ENCODE measurements around the gene NFASC. TPM values are rescaled to one million over a fixed set of nuclear protein-coding genes. Genes with fewer than 3 reads are reported as not detected.

The NFASC gene
- total and polyA plus RNA-seq, 2 experiments from 2014 or later, result 3.9 to 11.7 TPM

DNA sequence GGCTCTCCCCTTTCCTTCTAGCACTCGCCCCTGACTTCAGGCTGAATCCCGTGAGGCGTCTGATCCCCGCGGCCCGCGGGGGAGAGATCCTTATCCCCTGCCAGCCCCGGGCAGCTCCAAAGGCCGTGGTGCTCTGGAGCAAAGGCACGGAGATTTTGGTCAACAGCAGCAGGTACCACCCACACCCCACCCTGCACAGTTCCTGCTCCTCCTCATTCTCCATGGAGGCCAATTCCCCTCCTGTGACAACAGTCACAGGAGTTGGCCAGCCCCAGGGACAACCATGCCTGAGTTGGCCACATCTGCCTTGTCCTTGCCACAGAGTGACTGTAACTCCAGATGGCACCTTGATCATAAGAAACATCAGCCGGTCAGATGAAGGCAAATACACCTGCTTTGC, 193.6 kb downstream of the NFASC start (continued):
- TF ChIP-seq, protein P1, sequence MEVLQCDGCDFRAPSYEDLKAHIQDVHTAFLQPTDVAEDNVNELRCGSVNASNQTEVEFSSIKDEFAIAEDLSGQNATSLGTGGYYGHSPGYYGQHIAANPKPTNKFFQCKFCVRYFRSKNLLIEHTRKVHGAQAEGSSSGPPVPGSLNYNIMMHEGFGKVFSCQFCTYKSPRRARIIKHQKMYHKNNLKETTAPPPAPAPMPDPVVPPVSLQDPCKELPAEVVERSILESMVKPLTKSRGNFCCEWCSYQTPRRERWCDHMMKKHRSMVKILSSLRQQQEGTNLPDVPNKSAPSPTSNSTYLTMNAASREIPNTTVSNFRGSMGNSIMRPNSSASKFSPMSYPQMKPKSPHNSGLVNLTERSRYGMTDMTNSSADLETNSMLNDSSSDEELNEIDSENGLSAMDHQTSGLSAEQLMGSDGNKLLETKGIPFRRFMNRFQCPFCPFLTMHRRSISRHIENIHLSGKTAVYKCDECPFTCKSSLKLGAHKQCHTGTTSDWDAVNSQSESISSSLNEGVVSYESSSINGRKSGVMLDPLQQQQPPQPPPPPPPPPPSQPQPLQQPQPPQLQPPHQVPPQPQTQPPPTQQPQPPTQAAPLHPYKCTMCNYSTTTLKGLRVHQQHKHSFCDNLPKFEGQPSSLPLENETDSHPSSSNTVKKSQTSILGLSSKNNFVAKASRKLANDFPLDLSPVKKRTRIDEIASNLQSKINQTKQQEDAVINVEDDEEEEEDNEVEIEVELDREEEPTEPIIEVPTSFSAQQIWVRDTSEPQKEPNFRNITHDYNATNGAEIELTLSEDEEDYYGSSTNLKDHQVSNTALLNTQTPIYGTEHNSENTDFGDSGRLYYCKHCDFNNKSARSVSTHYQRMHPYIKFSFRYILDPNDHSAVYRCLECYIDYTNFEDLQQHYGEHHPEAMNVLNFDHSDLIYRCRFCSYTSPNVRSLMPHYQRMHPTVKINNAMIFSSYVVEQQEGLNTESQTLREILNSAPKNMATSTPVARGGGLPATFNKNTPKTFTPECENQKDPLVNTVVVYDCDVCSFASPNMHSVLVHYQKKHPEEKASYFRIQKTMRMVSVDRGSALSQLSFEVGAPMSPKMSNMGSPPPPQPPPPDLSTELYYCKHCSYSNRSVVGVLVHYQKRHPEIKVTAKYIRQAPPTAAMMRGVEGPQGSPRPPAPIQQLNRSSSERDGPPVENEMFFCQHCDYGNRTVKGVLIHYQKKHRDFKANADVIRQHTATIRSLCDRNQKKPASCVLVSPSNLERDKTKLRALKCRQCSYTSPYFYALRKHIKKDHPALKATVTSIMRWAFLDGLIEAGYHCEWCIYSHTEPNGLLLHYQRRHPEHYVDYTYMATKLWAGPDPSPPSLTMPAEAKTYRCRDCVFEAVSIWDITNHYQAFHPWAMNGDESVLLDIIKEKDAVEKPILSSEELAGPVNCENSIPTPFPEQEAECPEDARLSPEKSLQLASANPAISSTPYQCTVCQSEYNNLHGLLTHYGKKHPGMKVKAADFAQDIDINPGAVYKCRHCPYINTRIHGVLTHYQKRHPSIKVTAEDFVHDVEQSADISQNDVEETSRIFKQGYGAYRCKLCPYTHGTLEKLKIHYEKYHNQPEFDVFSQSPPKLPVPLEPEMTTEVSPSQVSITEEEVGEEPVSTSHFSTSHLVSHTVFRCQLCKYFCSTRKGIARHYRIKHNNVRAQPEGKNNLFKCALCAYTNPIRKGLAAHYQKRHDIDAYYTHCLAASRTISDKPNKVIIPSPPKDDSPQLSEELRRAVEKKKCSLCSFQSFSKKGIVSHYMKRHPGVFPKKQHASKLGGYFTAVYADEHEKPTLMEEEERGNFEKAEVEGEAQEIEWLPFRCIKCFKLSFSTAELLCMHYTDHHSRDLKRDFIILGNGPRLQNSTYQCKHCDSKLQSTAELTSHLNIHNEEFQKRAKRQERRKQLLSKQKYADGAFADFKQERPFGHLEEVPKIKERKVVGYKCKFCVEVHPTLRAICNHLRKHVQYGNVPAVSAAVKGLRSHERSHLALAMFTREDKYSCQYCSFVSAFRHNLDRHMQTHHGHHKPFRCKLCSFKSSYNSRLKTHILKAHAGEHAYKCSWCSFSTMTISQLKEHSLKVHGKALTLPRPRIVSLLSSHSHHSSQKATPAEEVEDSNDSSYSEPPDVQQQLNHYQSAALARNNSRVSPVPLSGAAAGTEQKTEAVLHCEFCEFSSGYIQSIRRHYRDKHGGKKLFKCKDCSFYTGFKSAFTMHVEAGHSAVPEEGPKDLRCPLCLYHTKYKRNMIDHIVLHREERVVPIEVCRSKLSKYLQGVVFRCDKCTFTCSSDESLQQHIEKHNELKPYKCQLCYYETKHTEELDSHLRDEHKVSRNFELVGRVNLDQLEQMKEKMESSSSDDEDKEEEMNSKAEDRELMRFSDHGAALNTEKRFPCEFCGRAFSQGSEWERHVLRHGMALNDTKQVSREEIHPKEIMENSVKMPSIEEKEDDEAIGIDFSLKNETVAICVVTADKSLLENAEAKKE (CRISPR knock-in tag; IDR thresholded peaks at IDR 0.05), result no peak
- TF ChIP-seq CREB1 (CRISPR knock-in tag; IDR thresholded peaks at IDR 0.05; ENCODE audit: low read depth), result no peak
- TF ChIP-seq JUNB (IDR thresholded peaks at IDR 0.05; ENCODE audit: unreplicated experiment), result no peak
- no peak for TF ChIP-seq NANOG (IDR thresholded peaks at IDR 0.05; ENCODE audit: borderline replicate concordance)

DNA sequence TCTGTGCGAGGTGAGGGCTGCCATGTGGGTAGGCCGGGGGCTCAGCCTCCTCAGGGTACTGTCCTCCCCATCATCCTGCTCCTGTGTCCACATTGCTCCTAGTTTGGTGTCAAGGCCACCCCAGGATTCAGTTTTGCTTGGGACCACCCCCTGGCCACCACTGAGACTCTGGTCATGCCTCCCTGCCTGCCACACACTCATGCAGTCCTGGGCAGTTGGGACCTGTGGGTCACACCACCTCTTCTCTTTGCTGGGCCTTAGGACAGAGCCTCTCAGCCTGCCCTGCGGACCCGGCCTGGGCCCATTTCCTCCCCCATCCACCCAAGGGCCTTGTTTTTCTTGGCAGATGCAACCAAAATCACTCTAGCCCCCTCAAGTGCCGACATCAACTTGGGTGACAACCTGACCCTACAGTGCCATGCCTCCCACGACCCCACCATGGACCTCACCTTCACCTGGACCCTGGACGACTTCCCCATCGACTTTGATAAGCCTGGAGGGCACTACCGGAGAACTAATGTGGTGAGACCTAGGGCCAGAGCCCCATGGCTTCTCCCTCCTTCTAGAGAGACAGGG, 194.2 kb downstream of the NFASC start:
- H3K27ac Mint-ChIP-seq, result no peak overlapping the region
- TF ChIP-seq CREB1 (CRISPR knock-in tag; IDR thresholded peaks at IDR 0.05; ENCODE audit: low read depth), result no peak
- TF ChIP-seq EZH2phosphoT487 (IDR thresholded peaks at IDR 0.05; ENCODE audit: unreplicated experiment), result no peak
- no peak for TF ChIP-seq JUNB (IDR thresholded peaks at IDR 0.05; ENCODE audit: unreplicated experiment)
- no peak for TF ChIP-seq EZH2 (IDR thresholded peaks at IDR 0.05; ENCODE audit: low read depth, unreplicated experiment)
- TF ChIP-seq ZNF331 (CRISPR knock-in tag; IDR thresholded peaks at IDR 0.05; ENCODE audit: low read depth), result no peak
- TF ChIP-seq NANOG (IDR thresholded peaks at IDR 0.05; ENCODE audit: borderline replicate concordance), result no peak
- TF ChIP-seq, protein P2, sequence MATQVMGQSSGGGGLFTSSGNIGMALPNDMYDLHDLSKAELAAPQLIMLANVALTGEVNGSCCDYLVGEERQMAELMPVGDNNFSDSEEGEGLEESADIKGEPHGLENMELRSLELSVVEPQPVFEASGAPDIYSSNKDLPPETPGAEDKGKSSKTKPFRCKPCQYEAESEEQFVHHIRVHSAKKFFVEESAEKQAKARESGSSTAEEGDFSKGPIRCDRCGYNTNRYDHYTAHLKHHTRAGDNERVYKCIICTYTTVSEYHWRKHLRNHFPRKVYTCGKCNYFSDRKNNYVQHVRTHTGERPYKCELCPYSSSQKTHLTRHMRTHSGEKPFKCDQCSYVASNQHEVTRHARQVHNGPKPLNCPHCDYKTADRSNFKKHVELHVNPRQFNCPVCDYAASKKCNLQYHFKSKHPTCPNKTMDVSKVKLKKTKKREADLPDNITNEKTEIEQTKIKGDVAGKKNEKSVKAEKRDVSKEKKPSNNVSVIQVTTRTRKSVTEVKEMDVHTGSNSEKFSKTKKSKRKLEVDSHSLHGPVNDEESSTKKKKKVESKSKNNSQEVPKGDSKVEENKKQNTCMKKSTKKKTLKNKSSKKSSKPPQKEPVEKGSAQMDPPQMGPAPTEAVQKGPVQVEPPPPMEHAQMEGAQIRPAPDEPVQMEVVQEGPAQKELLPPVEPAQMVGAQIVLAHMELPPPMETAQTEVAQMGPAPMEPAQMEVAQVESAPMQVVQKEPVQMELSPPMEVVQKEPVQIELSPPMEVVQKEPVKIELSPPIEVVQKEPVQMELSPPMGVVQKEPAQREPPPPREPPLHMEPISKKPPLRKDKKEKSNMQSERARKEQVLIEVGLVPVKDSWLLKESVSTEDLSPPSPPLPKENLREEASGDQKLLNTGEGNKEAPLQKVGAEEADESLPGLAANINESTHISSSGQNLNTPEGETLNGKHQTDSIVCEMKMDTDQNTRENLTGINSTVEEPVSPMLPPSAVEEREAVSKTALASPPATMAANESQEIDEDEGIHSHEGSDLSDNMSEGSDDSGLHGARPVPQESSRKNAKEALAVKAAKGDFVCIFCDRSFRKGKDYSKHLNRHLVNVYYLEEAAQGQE (IDR thresholded peaks at IDR 0.05; ENCODE audit: unreplicated experiment), result no peak
- TF ChIP-seq, protein P3, sequence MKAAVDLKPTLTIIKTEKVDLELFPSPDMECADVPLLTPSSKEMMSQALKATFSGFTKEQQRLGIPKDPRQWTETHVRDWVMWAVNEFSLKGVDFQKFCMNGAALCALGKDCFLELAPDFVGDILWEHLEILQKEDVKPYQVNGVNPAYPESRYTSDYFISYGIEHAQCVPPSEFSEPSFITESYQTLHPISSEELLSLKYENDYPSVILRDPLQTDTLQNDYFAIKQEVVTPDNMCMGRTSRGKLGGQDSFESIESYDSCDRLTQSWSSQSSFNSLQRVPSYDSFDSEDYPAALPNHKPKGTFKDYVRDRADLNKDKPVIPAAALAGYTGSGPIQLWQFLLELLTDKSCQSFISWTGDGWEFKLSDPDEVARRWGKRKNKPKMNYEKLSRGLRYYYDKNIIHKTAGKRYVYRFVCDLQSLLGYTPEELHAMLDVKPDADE (IDR thresholded peaks at IDR 0.05), result no peak
- no peak for TF ChIP-seq ZNF114 (CRISPR knock-in tag; IDR thresholded peaks at IDR 0.05)

More for the DNA sequence above, 194.2 kb downstream of the NFASC start:
- DNase-seq (ENCODE audit: low spot score) (no peak), ATAC-seq (no peak)
- H3K36me3 ChIP-seq (ENCODE audit: insufficient read depth), result no peaks in the 10 kb centered on the region
- H3K36me3 Mint-ChIP-seq (ENCODE audit: low read depth), result no peaks in the 10 kb centered on the region
- H3K9me3 Mint-ChIP-seq, result no peaks in the 10 kb centered on the region
- no peak overlapping the region for H3K4me3 Mint-ChIP-seq
- H3K4me2 ChIP-seq, result no peak overlapping the region
- no peak overlapping the region for H3K27ac ChIP-seq (ENCODE audit: low read depth)
- H2AFZ ChIP-seq, result no peak overlapping the region
- H3K4me1 Mint-ChIP-seq, result peaks cover 14% of the 10 kb centered on the region
- H3K27me3 ChIP-seq (ENCODE audit: insufficient read depth), result no peaks in the 10 kb centered on the region
- H3K9me2 ChIP-seq (ENCODE audit: insufficient read depth), result no peaks in the 10 kb centered on the region
- peaks cover 13% of the 10 kb centered on the region for H3K27me3 Mint-ChIP-seq (ENCODE audit: insufficient read depth, low read depth, poor library complexity)
- no peaks in the 10 kb centered on the region for H4K20me1 ChIP-seq (replicated peaks; ENCODE audit: insufficient read depth)
- H3F3A ChIP-seq (replicated peaks; ENCODE audit: low read depth), result no peaks in the 10 kb centered on the region
- no peak overlapping the region for H3K4me3 ChIP-seq
- no peaks in the 10 kb centered on the region for H3K79me2 ChIP-seq (replicated peaks; ENCODE audit: insufficient read depth)
- no peaks in the 10 kb centered on the region for H3K4me1 ChIP-seq (ENCODE audit: insufficient read depth)
